AG09319 (cell line): Measurements from ENCODE around the gene GH1.
"Not testable (repeated sequence)": the region's sequence is repeated elsewhere in the genome, so short reads cannot be mapped to it uniquely, and the experiment has no call there.

Experiments used
- DNase-seq: peaks from one replicate; pipeline ENCODE4 v3.0.0-alpha.2; 2010; ENCODE audit warnings: low read depth; ENCODE audit errors: extremely low read depth
- CTCF ChIP-seq: IDR thresholded peaks from 2 replicates; pipeline ENCODE4 v1.5.1; 2011; ENCODE audit warnings: low read depth, mild to moderate bottlenecking, inconsistent platforms, low read length, moderate library complexity

Gene GH1

DNA sequence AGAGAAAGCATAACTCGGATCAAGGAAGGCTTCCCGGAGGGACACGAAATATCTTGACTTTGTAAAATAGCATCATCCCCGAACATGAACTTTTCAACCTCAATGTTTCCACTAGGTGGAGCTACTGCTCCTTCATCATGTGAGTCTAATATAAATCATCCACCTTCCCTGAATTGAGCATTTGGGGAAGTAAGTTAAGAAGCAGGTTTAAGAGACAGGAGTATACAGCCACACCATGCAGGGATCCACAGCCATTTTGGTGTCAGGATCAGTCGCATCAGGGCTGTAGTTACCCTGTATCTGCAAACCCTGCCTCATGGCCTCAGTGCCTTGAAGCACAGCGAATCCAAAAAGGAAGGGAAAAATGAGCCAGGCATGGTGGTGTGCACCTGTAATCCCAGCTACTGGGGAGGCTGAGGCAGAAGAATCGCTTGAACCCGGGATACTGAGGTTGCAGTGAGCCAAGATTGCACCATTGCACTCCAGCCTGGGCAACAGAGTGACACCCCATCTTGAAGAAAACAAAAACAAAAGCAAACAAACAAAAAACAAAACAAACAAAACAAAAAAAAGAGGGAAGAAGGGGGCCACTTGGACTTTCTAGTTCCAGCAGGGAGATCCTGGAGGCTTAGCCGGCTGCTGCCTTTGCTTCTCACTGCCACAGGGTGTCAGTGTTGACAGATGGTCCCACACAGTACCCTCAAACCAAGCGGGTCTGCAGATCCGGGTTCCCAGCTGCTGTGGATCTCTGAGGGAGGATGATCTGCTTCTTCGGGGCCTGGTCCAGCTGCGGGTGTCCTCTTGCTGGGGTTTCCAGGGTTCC is 29.4 kb downstream of the GH1 start:
- peak; percentile 38 for TF ChIP-seq CTCF
- DNase-seq = not testable (repeated sequence)

- DNase-seq = not testable (repeated sequence)
These were observed 33.5 kb downstream of the GH1 start for GRCh38 chr17:63885119-63885518.

GRCh38 chr17:63882626-63883126 is 36.0 kb downstream of the GH1 start:
- not testable (repeated sequence) for DNase-seq

DNA sequence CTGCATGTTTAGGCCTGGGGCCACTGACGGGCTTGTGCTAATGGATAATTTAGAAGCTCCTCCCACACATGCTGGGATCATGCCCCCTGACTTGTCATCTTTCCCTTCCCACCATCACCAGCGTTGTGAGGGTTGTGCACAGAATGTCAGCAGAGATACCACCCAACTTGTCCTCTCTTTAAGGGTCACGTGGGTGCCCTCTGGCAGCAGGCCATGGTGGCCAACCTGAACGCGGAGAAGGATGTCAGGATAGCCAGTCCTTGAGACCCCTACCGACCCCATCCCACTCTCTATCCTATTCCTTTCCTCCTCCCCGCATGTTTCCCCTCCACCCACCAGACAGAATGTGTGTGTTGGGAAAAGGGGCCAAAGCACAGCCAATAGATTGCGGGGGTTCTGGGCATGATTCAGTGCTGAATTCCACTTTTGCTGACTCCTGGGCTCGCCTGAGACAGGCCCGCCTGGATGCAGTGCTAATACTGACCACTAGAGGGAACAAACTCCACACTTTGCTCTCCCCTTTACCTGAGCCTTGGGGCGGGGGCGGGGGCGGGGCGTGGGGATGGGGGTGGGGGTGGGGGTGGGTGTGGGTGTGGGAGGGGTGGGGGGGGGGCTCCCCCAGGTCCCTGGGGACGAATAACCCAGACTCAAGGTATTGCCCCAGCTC is 36.6 kb downstream of the GH1 start, which contains the start of gene GH2:
GH2 (minus strand) TSS at position 10 of the 667 bp plus-strand sequence. CDS start 143 bp downstream, outside the sequence.
- peak; percentile 58 for TF ChIP-seq CTCF

DNA sequence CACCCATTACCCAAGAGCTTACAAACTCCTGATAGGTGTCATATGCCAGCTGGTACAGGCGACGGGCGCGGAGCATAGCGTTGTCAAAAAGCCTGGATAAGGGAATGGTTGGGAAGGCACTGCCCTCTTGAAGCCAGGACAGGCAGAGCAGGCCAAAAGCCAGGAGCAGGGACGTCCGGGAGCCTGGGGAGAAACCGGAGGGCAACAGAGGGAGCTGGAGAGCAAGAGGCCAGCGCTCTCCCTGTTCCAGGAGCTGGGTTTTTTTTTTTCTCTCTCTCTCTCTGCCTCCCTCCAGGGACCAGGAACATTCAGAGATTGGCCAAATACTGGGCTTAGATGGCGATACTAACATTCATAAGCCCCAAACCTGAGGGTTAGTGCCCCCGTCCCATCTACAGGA is 37.3 kb downstream of the GH1 start:
- DNase-seq = not testable (repeated sequence)

More for the DNA sequence above, 36.6 kb downstream of the GH1 start, which contains the start of gene GH2:
- no peak for DNase-seq

- TF ChIP-seq CTCF = no peak
These were observed 37.9 kb downstream of the GH1 start for GRCh38 chr17:63880706-63881105.

DNA sequence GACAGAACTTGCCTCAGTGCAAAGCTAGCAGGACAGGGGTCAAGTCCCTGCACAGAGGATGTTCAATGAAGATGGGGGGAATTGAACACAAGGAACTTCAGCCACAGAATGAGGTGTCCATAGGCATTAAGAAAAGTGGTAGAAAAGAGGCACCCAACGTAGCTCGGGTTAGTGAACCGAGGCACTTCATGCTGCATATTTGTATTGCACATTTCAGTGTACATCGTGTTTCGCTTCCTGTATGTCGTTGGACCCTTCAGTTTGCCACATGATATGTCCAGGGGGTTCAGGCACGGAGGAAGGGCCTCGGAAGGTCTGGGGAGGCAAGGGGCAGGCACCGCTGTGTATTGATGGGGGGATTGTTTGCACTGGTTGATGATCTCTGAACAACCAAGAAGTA is 40.2 kb downstream of the GH1 start:
- not testable (repeated sequence) for DNase-seq

More at GRCh38 chr17:63880706-63881105, 37.9 kb downstream of the GH1 start:
- no peak for DNase-seq

- not testable (repeated sequence) for DNase-seq
These were observed 43.9 kb downstream of the GH1 start for GRCh38 chr17:63874693-63875092.

DNA sequence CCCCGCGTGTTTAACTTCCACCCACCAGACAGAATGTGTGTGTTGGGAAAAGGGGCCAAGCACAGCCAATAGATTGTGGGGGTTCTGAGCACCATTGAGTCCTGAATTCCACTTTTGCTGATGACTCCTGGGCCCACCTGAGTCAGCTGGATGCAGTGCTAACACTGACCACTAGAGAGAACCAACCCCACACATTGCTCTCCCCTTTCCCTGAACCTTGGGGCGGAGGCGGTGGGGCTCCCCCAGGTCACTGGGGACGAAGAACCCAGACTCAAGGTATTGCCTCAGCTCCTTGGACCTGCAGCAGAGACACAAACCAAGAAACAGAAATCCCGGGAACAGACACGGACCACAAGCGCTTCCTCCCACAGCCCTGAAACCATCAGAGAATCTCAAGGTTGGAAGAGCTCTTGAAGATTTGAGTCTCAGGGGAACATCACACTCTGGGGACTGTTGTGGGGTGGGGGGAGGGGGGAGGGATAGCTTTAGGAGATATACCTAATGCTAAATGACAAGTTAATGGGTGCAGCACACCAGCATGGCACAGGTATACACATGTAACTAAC is 44.5 kb downstream of the GH1 start:
- DNase-seq = not testable (repeated sequence)

- not testable (repeated sequence) for DNase-seq
These were observed 45.1 kb downstream of the GH1 start, which contains the start of gene CSH2 for GRCh38 chr17:63873577-63873976. Gene CSH2 (minus strand): TSS chr17:63873677. CDS start chr17:63873614, 63 bp downstream.

DNA sequence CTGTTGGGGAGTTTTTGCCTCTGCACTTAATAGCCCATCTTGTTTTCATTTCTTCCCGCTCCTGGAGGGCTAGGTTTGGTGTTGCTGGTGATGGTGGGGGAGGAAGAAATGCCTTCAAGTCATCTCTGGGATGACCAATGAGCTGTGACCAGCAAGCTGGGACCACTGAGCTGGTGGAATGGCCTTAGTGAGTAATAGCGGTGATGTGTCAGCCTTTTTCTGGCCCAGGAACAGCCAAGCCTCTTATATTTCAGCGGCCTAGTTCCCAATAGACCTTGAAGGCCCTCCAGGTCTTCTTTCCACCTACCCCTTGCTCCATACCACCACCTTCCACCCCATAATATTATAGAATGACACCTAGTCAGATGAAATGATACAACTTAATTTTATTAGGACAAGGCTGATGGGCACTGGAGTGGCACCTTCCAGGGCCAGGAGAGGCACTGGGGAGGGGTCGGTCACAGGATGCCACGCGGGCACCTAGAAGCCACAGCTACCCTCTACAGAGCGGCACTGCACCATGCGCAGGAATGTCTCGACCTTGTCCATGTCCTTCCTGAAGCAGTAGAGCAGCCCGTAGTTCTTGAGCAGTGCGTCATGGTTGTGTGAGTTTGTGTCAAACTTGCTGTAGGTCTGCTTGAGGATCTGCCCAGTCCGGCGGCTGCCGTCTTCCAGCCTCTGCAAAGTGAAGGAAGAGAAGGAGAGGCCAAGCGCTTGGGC is 46.8 kb downstream of the GH1 start:
- DNase-seq = not testable (repeated sequence)

DNA sequence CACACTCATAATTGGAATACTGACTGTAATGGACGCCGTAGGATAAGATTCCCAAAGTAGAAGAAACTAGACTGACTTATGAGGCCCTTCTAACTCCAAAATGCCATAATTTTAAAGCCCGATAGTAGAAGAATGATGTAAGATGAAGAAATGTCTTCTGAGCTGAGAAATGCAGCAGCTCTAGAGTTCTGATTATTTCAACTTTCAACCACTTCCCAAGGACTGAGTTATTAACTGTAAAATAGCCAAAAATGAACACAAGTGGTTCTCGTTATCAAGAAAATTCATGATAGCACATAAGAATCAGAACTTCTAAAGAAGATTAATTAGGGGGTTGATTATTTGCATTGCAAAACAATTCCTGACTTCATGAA is 48.4 kb downstream of the GH1 start:
- DNase-seq = not testable (repeated sequence)
